ENCODE results near the gene AOC3. TPM values are rescaled to one million over a fixed set of nuclear protein-coding genes. Genes with fewer than 3 reads are reported as not detected.
"Not testable (repeated sequence)": the region's sequence is repeated elsewhere in the genome, so short reads cannot be mapped to it uniquely, and the experiment has no call there.

Gene AOC3
- total and polyA plus RNA-seq, 4 donors: 2.0 to 18.2 (median 4.7) TPM

DNA sequence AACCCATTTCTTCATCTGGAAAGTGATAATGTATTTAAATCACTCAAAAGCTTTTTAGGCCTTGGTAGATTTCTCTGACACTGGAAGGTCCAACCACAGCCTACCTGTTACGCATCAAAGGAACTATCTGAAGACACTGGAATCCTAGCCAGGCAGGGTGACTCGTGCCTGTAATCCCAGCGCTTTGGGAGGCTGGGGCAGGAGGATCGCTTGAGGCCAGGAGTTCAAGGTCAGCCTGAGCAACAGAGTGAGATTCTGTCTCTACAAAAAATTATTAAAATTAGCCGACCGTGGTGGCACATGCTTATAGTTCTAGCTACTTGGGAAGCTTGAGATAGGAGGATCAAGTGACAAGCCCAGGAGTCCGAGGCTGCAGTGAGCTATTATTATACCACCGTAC, 31.2 kb downstream of the AOC3 start:
- 89% methylated on average over 8 of the region's 8 CpGs for WGBS

DNA sequence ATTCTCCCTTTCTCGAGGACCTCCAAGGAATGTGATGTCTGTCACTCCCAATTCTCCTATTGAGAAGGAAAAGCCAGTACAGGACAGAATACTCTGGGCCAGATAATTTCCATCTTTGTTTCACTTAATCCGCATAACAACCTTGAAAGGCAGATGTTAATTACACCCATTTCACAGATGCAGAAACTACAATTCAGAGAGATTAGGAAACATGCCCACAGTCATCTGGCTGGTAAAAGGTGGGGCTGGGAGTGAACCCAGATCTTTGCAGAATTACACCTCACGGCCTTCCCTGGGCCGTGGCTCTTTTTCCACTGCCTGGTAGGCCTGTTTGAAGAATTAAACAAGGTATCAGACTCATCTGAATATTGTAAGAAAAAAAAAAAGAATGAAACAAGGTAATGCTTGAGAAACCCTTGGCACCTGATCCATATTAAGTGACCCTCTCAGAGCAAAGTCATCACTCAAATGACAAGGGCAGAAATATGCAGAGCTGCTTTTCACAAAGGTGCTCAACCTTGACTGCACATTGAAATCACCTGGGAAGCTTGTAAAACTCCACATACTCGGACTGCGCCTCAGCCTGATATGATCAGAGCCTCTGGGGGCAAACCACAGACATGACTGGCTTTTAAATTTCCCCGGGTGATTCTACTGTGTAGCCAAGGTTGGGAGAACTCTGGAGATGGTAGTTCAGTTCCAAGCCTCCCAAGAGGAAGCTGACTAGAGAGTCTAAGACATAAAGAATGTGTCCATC, 33.0 kb downstream of the AOC3 start:
- H3K4me3 ChIP-seq (ENCODE audit: low read depth in 1 of 3, low read length in 3 of 3): no peak overlapping the region
- no peaks in the 10 kb centered on the region for H3K27me3 ChIP-seq (ENCODE audit: control insufficient read depth in 4 of 4, insufficient read depth in 4 of 4, low read length in 3 of 4)
- H3K9ac ChIP-seq (ENCODE audit: low read depth in 1 of 2, low read length in 2 of 2): no peak overlapping the region
- H3K36me3 ChIP-seq (ENCODE audit: control insufficient read depth in 4 of 4, insufficient read depth in 3 of 4, low read depth in 1 of 4, low read length in 3 of 4): no peaks in the 10 kb centered on the region
- H3K27ac ChIP-seq (ENCODE audit: low read depth in 1 of 2, low read length in 2 of 2): no peak overlapping the region
- no peaks in the 10 kb centered on the region for H3K9me3 ChIP-seq (ENCODE audit: control insufficient read depth in 4 of 4, low read length in 3 of 4)
- 92% methylated on average over 7 of the region's 7 CpGs for WGBS
- no peak for DNase-seq (ENCODE audit: low spot score)
- H3K4me1 ChIP-seq (ENCODE audit: control insufficient read depth in 4 of 4, insufficient read depth in 4 of 4, low read length in 3 of 4): peaks cover 11 to 45% (median 31%) of the 10 kb centered on the region in 4 donors
- TF ChIP-seq RXRA (IDR thresholded peaks at IDR 0.05): no peak
- no peak for TF ChIP-seq HNF4A (conservative IDR thresholded peaks at IDR 0.05)
- TF ChIP-seq YY1 (IDR thresholded peaks at IDR 0.05): no peak

More for the DNA sequence above, 31.2 kb downstream of the AOC3 start:
- no peak for TF ChIP-seq HNF4A (conservative IDR thresholded peaks at IDR 0.05)
- no peak for TF ChIP-seq RXRA (IDR thresholded peaks at IDR 0.05)
- TF ChIP-seq HNF4G (IDR thresholded peaks at IDR 0.05): no peak
- no peak for DNase-seq (ENCODE audit: low spot score)
- no peak overlapping the region for H3K27ac ChIP-seq (ENCODE audit: low read depth in 1 of 2, low read length in 2 of 2)
- no peak overlapping the region for H3K4me3 ChIP-seq (ENCODE audit: low read depth in 1 of 3, low read length in 3 of 3)
- H3K9me3 ChIP-seq (ENCODE audit: control insufficient read depth in 4 of 4, low read length in 3 of 4): no peaks in the 10 kb centered on the region
- H3K9ac ChIP-seq (ENCODE audit: low read depth in 1 of 2, low read length in 2 of 2): no peak overlapping the region
- H3K4me1 ChIP-seq (ENCODE audit: control insufficient read depth in 4 of 4, insufficient read depth in 4 of 4, low read length in 3 of 4): peaks cover 3 to 46% (median 32%) of the 10 kb centered on the region in 4 donors
- peaks cover 0 to 2% (median 0%) of the 10 kb centered on the region in 4 donors for H3K36me3 ChIP-seq (ENCODE audit: control insufficient read depth in 4 of 4, insufficient read depth in 3 of 4, low read depth in 1 of 4, low read length in 3 of 4)
- no peaks in the 10 kb centered on the region for H3K27me3 ChIP-seq (ENCODE audit: control insufficient read depth in 4 of 4, insufficient read depth in 4 of 4, low read length in 3 of 4)

DNA sequence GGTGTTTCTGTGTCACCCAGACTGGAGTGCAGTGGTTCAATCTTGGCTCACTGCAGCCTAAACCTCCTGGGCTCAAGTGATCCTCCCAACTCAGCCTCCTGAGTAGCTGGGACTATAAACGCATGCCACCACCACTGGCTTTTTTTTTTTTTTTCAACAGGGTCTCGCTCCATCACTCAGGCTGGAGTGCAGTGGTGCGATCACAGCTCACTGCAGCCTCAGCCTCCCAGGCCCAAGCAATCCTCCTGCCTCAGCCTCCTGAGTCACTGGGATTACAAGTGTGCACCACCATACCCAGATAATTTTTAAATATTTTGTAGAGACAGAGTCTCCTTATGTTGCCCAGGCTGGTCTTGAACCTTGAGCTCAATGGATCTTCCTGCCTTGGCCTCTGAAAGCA, 34.8 kb downstream of the AOC3 start:
- 94% methylated on average over 3 of the region's 3 CpGs for WGBS
- H3K4me3 ChIP-seq (ENCODE audit: low read depth in 1 of 3, low read length in 3 of 3); H3K27me3 ChIP-seq (ENCODE audit: control insufficient read depth in 4 of 4, insufficient read depth in 4 of 4, low read length in 3 of 4); DNase-seq (ENCODE audit: low spot score); H3K36me3 ChIP-seq (ENCODE audit: control insufficient read depth in 4 of 4, insufficient read depth in 3 of 4, low read depth in 1 of 4, low read length in 3 of 4); H3K9me3 ChIP-seq (ENCODE audit: control insufficient read depth in 4 of 4, low read length in 3 of 4): not testable (repeated sequence)
- H3K4me1 ChIP-seq (ENCODE audit: control insufficient read depth in 4 of 4, insufficient read depth in 4 of 4, low read length in 3 of 4): peaks cover 11 to 42% (median 29%) of the 10 kb centered on the region in 4 donors
- H3K27ac ChIP-seq (ENCODE audit: low read depth in 1 of 2, low read length in 2 of 2): peak overlapping the region; percentile 58 to 87
- H3K9ac ChIP-seq (ENCODE audit: low read depth in 1 of 2, low read length in 2 of 2): peak overlapping the region in 1 of 2 donors; percentile 32

DNA sequence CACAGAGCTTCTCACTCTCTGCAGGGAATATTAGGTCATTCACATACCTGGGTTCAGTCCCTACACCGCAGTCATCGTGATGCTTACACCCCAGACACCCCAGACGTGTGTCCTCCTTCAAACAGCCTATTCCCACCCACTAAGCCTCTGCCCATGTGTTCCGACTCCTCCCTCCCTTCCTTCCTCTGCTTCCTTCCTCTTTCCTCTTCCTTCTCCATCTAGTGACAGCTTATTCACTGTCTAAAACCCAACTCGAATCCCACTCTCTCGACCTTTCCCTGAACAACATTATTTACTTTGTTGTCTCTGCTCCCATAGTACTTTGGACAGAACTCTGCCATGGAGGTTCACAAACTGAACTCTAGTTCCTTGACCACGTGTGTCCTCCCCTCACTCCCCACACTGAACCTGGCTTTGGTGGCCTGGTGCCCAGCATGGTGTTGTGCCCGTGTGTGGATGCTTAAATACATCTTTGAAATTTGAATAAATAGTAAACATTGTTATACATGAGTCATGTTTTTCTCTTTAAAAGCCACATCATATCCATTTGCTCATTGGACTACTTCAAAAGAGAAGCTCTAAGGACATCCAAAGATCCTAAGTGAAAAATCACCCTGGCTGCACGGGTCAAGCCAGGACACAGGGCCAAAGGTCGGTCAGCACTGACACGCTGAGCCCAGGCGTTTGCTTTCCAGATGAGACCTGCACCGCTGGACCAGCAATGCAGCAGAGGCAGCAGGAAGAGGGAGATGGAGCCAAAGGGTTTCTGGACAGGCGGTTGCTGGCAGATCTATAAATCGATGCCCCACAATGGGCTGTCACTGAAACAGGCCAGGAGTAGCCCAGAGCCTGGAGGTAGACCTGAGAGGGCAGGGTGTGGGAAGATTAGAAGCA, 35.5 kb downstream of the AOC3 start:
- H3K9ac ChIP-seq (ENCODE audit: low read depth in 1 of 2, low read length in 2 of 2): peak overlapping the region in 1 of 2 donors; percentile 32
- peak; percentile 55 for DNase-seq (ENCODE audit: low spot score)
- H3K36me3 ChIP-seq (ENCODE audit: control insufficient read depth in 4 of 4, insufficient read depth in 3 of 4, low read depth in 1 of 4, low read length in 3 of 4): no peaks in the 10 kb centered on the region
- 19% methylated on average over 15 of the region's 15 CpGs for WGBS
- H3K4me1 ChIP-seq (ENCODE audit: control insufficient read depth in 4 of 4, insufficient read depth in 4 of 4, low read length in 3 of 4): peaks cover 15 to 45% (median 29%) of the 10 kb centered on the region in 4 donors
- peak overlapping the region; percentile 58 to 87 for H3K27ac ChIP-seq (ENCODE audit: low read depth in 1 of 2, low read length in 2 of 2)
- peak overlapping the region in 1 of 3 donors; percentile 7 for H3K4me3 ChIP-seq (ENCODE audit: low read depth in 1 of 3, low read length in 3 of 3)
- no peaks in the 10 kb centered on the region for H3K9me3 ChIP-seq (ENCODE audit: control insufficient read depth in 4 of 4, low read length in 3 of 4)
- H3K27me3 ChIP-seq (ENCODE audit: control insufficient read depth in 4 of 4, insufficient read depth in 4 of 4, low read length in 3 of 4): no peaks in the 10 kb centered on the region
- TF ChIP-seq, protein P1, sequence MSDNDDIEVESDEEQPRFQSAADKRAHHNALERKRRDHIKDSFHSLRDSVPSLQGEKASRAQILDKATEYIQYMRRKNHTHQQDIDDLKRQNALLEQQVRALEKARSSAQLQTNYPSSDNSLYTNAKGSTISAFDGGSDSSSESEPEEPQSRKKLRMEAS (IDR thresholded peaks at IDR 0.05): peak; percentile 58
- TF ChIP-seq RXRA (IDR thresholded peaks at IDR 0.05): peak; percentile 98 to 99
- peak; percentile 90 for TF ChIP-seq NR2F2 (IDR thresholded peaks at IDR 0.05)
- peak; percentile 62 for TF ChIP-seq YY1 (IDR thresholded peaks at IDR 0.05)
- TF ChIP-seq, protein P2, sequence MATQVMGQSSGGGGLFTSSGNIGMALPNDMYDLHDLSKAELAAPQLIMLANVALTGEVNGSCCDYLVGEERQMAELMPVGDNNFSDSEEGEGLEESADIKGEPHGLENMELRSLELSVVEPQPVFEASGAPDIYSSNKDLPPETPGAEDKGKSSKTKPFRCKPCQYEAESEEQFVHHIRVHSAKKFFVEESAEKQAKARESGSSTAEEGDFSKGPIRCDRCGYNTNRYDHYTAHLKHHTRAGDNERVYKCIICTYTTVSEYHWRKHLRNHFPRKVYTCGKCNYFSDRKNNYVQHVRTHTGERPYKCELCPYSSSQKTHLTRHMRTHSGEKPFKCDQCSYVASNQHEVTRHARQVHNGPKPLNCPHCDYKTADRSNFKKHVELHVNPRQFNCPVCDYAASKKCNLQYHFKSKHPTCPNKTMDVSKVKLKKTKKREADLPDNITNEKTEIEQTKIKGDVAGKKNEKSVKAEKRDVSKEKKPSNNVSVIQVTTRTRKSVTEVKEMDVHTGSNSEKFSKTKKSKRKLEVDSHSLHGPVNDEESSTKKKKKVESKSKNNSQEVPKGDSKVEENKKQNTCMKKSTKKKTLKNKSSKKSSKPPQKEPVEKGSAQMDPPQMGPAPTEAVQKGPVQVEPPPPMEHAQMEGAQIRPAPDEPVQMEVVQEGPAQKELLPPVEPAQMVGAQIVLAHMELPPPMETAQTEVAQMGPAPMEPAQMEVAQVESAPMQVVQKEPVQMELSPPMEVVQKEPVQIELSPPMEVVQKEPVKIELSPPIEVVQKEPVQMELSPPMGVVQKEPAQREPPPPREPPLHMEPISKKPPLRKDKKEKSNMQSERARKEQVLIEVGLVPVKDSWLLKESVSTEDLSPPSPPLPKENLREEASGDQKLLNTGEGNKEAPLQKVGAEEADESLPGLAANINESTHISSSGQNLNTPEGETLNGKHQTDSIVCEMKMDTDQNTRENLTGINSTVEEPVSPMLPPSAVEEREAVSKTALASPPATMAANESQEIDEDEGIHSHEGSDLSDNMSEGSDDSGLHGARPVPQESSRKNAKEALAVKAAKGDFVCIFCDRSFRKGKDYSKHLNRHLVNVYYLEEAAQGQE (IDR thresholded peaks at IDR 0.05): peak; percentile 69
- TF ChIP-seq, protein P3, sequence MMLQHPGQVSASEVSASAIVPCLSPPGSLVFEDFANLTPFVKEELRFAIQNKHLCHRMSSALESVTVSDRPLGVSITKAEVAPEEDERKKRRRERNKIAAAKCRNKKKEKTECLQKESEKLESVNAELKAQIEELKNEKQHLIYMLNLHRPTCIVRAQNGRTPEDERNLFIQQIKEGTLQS (IDR thresholded peaks at IDR 0.05): peak; percentile 39
- TF ChIP-seq FOXA1 (IDR thresholded peaks at IDR 0.05): peak; percentile 68
- peak in 1 of 2 donors; percentile 53 for TF ChIP-seq GABPA (IDR thresholded peaks at IDR 0.05 in 1 of 2, conservative IDR thresholded peaks at IDR 0.05 in 1 of 2)
- TF ChIP-seq HNF4G (IDR thresholded peaks at IDR 0.05): peak; percentile 76
- TF ChIP-seq TAF1 (conservative IDR thresholded peaks at IDR 0.05): peak; percentile 54
- peak; percentile 93 to 95 for TF ChIP-seq HNF4A (conservative IDR thresholded peaks at IDR 0.05)
- peak; percentile 91 for TF ChIP-seq SP1 (IDR thresholded peaks at IDR 0.05)
- TF ChIP-seq RAD21 (IDR thresholded peaks at IDR 0.05): peak; percentile 27 to 54
- TF ChIP-seq EGR1 (IDR thresholded peaks at IDR 0.05; ENCODE audit: low read depth in 2 of 2): peak in 1 of 2 donors; percentile 58

Data from liver (tissue), 9 donors.